Measurements from ENCODE around the gene PTPRE. TPM values are rescaled to one million over a fixed set of nuclear protein-coding genes. Genes with fewer than 3 reads are reported as not detected.
A peak's percentile ranks its signal among the peaks of the same experiment; 100 is the strongest.

PTPRE gene, protein sequence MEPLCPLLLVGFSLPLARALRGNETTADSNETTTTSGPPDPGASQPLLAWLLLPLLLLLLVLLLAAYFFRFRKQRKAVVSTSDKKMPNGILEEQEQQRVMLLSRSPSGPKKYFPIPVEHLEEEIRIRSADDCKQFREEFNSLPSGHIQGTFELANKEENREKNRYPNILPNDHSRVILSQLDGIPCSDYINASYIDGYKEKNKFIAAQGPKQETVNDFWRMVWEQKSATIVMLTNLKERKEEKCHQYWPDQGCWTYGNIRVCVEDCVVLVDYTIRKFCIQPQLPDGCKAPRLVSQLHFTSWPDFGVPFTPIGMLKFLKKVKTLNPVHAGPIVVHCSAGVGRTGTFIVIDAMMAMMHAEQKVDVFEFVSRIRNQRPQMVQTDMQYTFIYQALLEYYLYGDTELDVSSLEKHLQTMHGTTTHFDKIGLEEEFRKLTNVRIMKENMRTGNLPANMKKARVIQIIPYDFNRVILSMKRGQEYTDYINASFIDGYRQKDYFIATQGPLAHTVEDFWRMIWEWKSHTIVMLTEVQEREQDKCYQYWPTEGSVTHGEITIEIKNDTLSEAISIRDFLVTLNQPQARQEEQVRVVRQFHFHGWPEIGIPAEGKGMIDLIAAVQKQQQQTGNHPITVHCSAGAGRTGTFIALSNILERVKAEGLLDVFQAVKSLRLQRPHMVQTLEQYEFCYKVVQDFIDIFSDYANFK
- 0.21 and 0.93 TPM in 2 replicates for total RNA-seq (ENCODE audit: low replicate concordance)

DNA sequence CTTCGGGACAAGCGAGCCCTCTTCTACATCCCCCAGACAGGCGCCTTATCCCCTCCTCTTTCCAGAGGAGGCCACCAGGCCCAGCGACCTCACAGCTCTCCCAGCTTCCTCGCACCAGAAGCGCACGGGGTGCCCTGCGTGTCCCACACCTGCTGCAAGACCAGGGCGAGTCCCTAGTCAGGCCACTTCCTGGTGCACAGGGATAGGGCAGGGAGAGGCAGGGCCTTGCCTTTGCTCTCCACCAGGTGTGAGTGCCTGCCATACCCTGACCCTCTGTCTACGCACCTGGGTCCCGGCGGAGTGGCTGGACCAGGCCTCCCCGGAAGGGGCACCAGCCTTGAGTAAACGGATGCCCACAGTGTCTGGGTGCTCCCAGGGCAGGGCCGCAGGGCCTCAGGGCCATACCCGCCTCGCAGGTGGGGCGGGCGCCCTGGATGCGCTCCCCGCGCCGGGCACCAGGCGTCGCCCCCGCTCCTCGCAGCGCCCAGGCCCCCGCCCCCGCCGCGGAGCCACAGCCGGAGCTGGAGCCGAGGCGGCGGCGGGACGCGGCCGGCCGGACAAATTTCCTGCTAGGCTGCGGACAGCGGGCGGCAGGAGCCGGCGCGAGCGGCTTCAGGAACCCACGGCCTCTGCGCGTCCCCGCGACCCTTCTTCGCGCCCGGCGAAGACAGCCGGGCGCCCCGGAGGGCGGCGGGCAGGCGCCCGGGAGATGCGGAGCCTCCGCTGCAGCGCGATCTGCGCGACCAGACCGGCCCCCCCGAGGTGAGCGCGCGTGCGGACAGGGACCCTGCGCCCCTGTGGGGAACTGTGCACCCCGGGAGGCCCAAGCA is at the start of gene PTPRE:
TSS of gene PTPRE (plus strand) at position 556 of the 830 bp plus-strand sequence. CDS start 133,779 bp downstream, outside the sequence.
- DNase-seq (ENCODE audit: low spot score), result peak; percentile 90
- H2AFZ ChIP-seq (replicated peaks), result peak within 1 kb of the TSS; percentile 98
- H3K27ac ChIP-seq, result no peak within 1 kb of the TSS
- H3K4me3 Mint-ChIP-seq, result peak within 1 kb of the TSS; percentile 75
- no peaks in the 10 kb centered on the region for H3K79me2 ChIP-seq (ENCODE audit: low read depth)
- no peak within 1 kb of the TSS for H3K9ac ChIP-seq
- peak within 1 kb of the TSS; percentile 99 for H3K4me2 ChIP-seq
- peaks cover 52% of the 10 kb centered on the region for H3K27me3 ChIP-seq
- H3K36me3 ChIP-seq, result no peaks in the 10 kb centered on the region
- H3K9me3 Mint-ChIP-seq, result no peaks in the 10 kb centered on the region
- no peaks in the 10 kb centered on the region for H4K20me1 ChIP-seq (ENCODE audit: low read depth)
- H3K4me3 ChIP-seq, result peak within 1 kb of the TSS; percentile 92
- H3K36me3 Mint-ChIP-seq, result no peaks in the 10 kb centered on the region
- H3K4me1 Mint-ChIP-seq, result peaks cover 19% of the 10 kb centered on the region
- TF ChIP-seq, protein P1, sequence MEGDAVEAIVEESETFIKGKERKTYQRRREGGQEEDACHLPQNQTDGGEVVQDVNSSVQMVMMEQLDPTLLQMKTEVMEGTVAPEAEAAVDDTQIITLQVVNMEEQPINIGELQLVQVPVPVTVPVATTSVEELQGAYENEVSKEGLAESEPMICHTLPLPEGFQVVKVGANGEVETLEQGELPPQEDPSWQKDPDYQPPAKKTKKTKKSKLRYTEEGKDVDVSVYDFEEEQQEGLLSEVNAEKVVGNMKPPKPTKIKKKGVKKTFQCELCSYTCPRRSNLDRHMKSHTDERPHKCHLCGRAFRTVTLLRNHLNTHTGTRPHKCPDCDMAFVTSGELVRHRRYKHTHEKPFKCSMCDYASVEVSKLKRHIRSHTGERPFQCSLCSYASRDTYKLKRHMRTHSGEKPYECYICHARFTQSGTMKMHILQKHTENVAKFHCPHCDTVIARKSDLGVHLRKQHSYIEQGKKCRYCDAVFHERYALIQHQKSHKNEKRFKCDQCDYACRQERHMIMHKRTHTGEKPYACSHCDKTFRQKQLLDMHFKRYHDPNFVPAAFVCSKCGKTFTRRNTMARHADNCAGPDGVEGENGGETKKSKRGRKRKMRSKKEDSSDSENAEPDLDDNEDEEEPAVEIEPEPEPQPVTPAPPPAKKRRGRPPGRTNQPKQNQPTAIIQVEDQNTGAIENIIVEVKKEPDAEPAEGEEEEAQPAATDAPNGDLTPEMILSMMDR (IDR thresholded peaks at IDR 0.05), result peak; percentile 66
- no peak for TF ChIP-seq EZH2phosphoT487 (IDR thresholded peaks at IDR 0.05)
- H3K27me3 Mint-ChIP-seq (ENCODE audit: insufficient read depth, low read depth), result peaks cover 18% of the 10 kb centered on the region
- no peaks in the 10 kb centered on the region for H3K9me3 ChIP-seq (ENCODE audit: low read depth)
- H3K4me1 ChIP-seq, result peaks cover 5% of the 10 kb centered on the region
- no peak within 1 kb of the TSS for H3K27ac Mint-ChIP-seq
- H3F3A ChIP-seq (ENCODE audit: low read depth), result no peaks in the 10 kb centered on the region

DNA sequence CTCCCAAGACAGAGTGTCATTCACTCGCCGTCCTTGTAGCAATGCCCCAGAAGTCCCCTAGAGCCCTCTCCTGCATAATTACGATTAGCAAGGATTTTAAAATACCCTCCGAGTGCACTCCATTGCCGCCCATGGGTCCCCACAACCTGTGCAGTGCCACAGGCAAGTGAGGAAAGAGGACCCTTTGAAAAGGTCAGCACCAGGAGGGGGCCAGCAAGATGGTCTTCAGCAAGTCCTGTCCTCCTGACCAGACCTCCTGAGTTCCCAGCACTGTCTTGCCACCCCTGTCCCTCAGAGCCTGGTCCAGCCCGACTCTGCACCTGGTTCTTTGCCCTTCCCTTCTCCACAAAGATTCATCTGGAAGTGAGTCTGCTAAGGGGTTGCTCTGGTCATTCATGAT is 46.3 kb upstream of the PTPRE start:
- TF ChIP-seq, protein P1 (IDR thresholded peaks at IDR 0.05), result no peak
- TF ChIP-seq EZH2phosphoT487 (IDR thresholded peaks at IDR 0.05) (no peak), EZH2 (IDR thresholded peaks at IDR 0.05) (no peak)
- H3K4me2 ChIP-seq, result no peak overlapping the region
- H2AFZ ChIP-seq (replicated peaks), result no peak overlapping the region
- H3K4me3 ChIP-seq, result no peak overlapping the region
- H4K20me1 ChIP-seq (ENCODE audit: low read depth), result no peaks in the 10 kb centered on the region
- no peak overlapping the region for H3K27ac Mint-ChIP-seq
- no peaks in the 10 kb centered on the region for H3K79me2 ChIP-seq (ENCODE audit: low read depth)
- no peaks in the 10 kb centered on the region for H3K36me3 ChIP-seq
- no peak overlapping the region for H3K9ac ChIP-seq
- H3K4me3 Mint-ChIP-seq, result no peak overlapping the region
- no peaks in the 10 kb centered on the region for H3K4me1 ChIP-seq
- no peaks in the 10 kb centered on the region for H3K4me1 Mint-ChIP-seq
- no peaks in the 10 kb centered on the region for H3F3A ChIP-seq (ENCODE audit: low read depth)
- no peak overlapping the region for H3K27ac ChIP-seq
- peaks cover 8% of the 10 kb centered on the region for H3K27me3 Mint-ChIP-seq (ENCODE audit: insufficient read depth, low read depth)
- no peak for DNase-seq (ENCODE audit: low spot score)
- peaks cover 6% of the 10 kb centered on the region for H3K27me3 ChIP-seq
- no peaks in the 10 kb centered on the region for H3K9me3 ChIP-seq (ENCODE audit: low read depth)
- no peaks in the 10 kb centered on the region for H3K36me3 Mint-ChIP-seq
- H3K9me3 Mint-ChIP-seq, result peaks cover 5% of the 10 kb centered on the region

DNA sequence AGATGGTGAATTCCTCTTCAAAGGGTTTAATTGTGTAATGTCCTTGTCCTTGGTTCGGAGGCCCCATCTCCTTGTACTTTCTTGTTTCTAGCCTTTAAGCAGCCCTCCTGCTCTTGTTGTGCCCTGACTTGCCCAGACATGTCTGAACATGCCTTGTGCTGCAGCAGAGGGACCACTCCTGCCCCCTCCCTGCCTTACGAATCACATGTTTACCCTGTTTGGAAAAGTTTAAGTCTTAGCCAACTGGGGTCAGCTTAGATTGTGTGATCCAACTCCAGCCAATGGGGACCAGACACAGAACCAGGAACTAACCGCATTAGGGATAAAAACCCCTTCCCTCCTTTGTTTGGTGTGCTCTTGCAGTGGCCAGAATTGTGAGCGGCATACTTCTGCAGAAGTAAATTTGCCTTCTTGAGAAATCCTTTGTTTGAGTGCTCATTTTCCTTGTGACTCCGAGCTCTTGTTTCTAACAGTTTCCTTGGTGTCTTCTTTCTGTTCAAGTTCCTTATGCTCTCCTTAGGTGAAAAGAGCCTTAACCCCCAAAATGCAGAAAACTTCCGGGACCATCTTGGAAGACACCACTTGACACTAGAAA is 43.6 kb upstream of the PTPRE start:
- H3K36me3 Mint-ChIP-seq, result no peaks in the 10 kb centered on the region
- no peak for DNase-seq (ENCODE audit: low spot score)
- Histone ChIP-seq H2AFZ (replicated peaks) (peak overlapping the region; percentile 56), H3K9ac (no peak overlapping the region), H3K4me1 (no peaks in the 10 kb centered on the region), H4K20me1 (ENCODE audit: low read depth) (no peaks in the 10 kb centered on the region), H3K36me3 (no peaks in the 10 kb centered on the region), H3K4me2 (no peak overlapping the region), H3F3A (ENCODE audit: low read depth) (no peaks in the 10 kb centered on the region), H3K27me3 (no peaks in the 10 kb centered on the region), H3K27ac (peak overlapping the region; percentile 29), H3K4me3 (no peak overlapping the region), H3K79me2 (ENCODE audit: low read depth) (no peaks in the 10 kb centered on the region), H3K9me3 (ENCODE audit: low read depth) (no peaks in the 10 kb centered on the region)
- no peak for TF ChIP-seq EZH2phosphoT487 (IDR thresholded peaks at IDR 0.05)
- H3K9me3 Mint-ChIP-seq, result peaks cover 6% of the 10 kb centered on the region
- H3K4me3 Mint-ChIP-seq, result no peak overlapping the region
- H3K4me1 Mint-ChIP-seq, result no peaks in the 10 kb centered on the region
- H3K27me3 Mint-ChIP-seq (ENCODE audit: insufficient read depth, low read depth), result peaks cover 5% of the 10 kb centered on the region
- no peak overlapping the region for H3K27ac Mint-ChIP-seq

All from neural progenitor cell (in vitro differentiated cells).